HepG2 (cell line): ENCODE measurements around the gene CARD9. TPM values are rescaled to one million over a fixed set of nuclear protein-coding genes. Genes with fewer than 3 reads are reported as not detected.

ENCODE experiments used
- GLI4 ChIP-seq: sonication (generic); formaldehyde crosslinking; IDR thresholded peaks from 2 replicates; pipeline ENCODE4 v1.5.1; 2020; ENCODE audit warnings: missing genetic modification reagents, mild to moderate bottlenecking, moderate library complexity, borderline replicate concordance
- KDM1A ChIP-seq: IDR thresholded peaks from 2 replicates; pipeline ENCODE4 v1.6.1; 2016; ENCODE audit warnings: missing compliant biosample characterization
- MBD4 ChIP-seq: IDR thresholded peaks from 2 replicates; pipeline ENCODE4 v1.6.1; 2012; ENCODE audit warnings: low read length, inconsistent platforms, borderline replicate concordance
- ZNF292 ChIP-seq: sonication (generic); formaldehyde crosslinking; IDR thresholded peaks from 2 replicates; pipeline ENCODE4 v1.8.1; 2022; ENCODE audit warnings: mild to moderate bottlenecking, low read depth, missing genetic modification reagents, borderline replicate concordance
- ZNF562 ChIP-seq: sonication (generic); formaldehyde crosslinking; IDR thresholded peaks from 2 replicates; pipeline ENCODE4 v1.8.0; 2022; ENCODE audit warnings: missing genetic modification reagents, borderline replicate concordance
- ZNF598 ChIP-seq: sonication (generic); formaldehyde crosslinking; IDR thresholded peaks from 2 replicates; pipeline ENCODE4 v1.5.1; 2020; ENCODE audit warnings: mild to moderate bottlenecking, missing genetic modification reagents, borderline replicate concordance
- ZNF749 ChIP-seq: sonication (generic); formaldehyde crosslinking; IDR thresholded peaks from 2 replicates; pipeline ENCODE4 v1.8.0; 2022; ENCODE audit warnings: mild to moderate bottlenecking, missing genetic modification reagents, moderate library complexity, borderline replicate concordance
- ZNF766 ChIP-seq: sonication (generic); formaldehyde crosslinking; IDR thresholded peaks from 2 replicates; pipeline ENCODE4 v1.5.0; 2020; ENCODE audit warnings: missing genetic modification reagents, borderline replicate concordance
- ZNF768 ChIP-seq: sonication (generic); formaldehyde crosslinking; IDR thresholded peaks from 2 replicates; pipeline ENCODE4 v1.4.0; 2020; ENCODE audit warnings: missing genetic modification reagents
- ZNF773 ChIP-seq: sonication (generic); formaldehyde crosslinking; IDR thresholded peaks from 2 replicates; pipeline ENCODE4 v1.4.0; 2020; ENCODE audit warnings: missing genetic modification reagents, borderline replicate concordance
- polyA plus RNA-seq, 8 experiments: library from polyadenylated mRNA; depleted of rRNA in 3 of 8; stranded (reverse) in 7 of 8; unstranded in 1 of 8; fragments of >200 nt; fragmentation: Illumina TruSeq in 4 of 8; extraction: Trizol in 4 of 8; gene quantifications; 2 replicates each; pipeline versions ENCODE4 v1.2.1 to v1.2.3, GENCODE V29; 2011 to 2016; ENCODE audit warnings: low read depth in 4 of 8, missing spikeins in 1 of 8, mixed read lengths in 1 of 8; ENCODE audit not compliant: insufficient read depth in 1 of 8
- total RNA-seq, 5 experiments: library from RNA; depleted of rRNA; stranded (reverse); fragments of >200 nt; fragmentation: Illumina TruSeq; extraction: Trizol; gene quantifications; 2 replicates each; pipeline ENCODE4 v1.2.3, GENCODE V29; 2016; ENCODE audit warnings: low read depth in 1 of 5
- TF ChIP-seq, protein P1 (sequence below): sonication (generic); formaldehyde crosslinking; IDR thresholded peaks from 2 replicates; pipeline ENCODE4 v1.5.1; 2020; ENCODE audit warnings: mild to moderate bottlenecking, missing genetic modification reagents, borderline replicate concordance
- TF ChIP-seq, protein P2 (sequence below): sonication (generic); formaldehyde crosslinking; IDR thresholded peaks from 2 replicates; pipeline ENCODE4 v1.8.0; 2022; ENCODE audit warnings: missing genetic modification reagents, mild to moderate bottlenecking, inconsistent platforms, borderline replicate concordance
- TF ChIP-seq, protein P3 (sequence below): sonication (generic); formaldehyde crosslinking; IDR thresholded peaks from 2 replicates; pipeline ENCODE4 v1.4.0; 2020; ENCODE audit warnings: missing genetic modification reagents
- TF ChIP-seq, protein P4 (sequence below): IDR thresholded peaks from 2 replicates; pipeline ENCODE4 v1.6.1; 2016; ENCODE audit warnings: low read depth, borderline replicate concordance
- TF ChIP-seq, protein P5 (sequence below): IDR thresholded peaks from 2 replicates; pipeline ENCODE4 v1.6.1; 2016; ENCODE audit warnings: mild to moderate bottlenecking

Gene CARD9
- total and polyA plus RNA-seq, 2 of the 13 experiments (the other 11 are each of a cell fraction or from before 2014, with no cell fraction given): 3.3 to 7.4 TPM

DNA sequence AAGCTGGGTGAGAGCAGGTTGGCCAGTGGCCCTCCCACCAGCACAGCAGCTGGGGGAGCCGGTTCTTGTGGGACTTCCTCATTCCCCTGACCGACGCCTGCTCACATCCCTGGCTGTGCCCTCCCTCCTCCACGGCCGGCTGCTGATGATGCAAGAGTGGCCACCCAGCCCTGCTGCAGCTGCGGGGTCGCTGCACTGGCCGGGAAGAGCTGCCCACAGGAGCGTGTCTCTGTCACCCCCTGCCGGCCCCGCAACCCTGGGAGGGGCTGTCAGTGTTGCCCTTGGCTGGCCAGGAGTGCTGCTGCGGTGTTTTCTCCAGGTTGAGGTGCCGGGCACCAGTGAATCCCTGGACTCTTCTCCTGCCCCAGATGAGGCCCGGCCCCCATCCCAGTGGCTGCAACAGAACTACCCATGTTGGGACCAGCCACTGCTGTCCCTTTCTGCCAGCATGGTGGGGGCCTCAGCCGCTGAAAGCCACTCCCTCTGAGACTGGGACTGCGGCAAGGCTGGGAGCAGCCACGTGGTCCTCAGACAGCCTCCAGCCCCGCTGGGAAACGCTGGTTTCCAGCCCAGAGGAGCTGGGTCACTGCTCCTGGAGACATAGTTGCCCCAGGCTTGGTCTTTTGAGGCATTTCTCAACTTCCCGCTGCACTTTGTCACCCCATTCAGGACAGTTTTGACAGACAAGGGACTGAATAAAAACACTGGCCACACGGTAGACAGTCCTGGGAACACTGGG is 739 bp downstream of the CARD9 start (continued):
- TF ChIP-seq, protein P1, sequence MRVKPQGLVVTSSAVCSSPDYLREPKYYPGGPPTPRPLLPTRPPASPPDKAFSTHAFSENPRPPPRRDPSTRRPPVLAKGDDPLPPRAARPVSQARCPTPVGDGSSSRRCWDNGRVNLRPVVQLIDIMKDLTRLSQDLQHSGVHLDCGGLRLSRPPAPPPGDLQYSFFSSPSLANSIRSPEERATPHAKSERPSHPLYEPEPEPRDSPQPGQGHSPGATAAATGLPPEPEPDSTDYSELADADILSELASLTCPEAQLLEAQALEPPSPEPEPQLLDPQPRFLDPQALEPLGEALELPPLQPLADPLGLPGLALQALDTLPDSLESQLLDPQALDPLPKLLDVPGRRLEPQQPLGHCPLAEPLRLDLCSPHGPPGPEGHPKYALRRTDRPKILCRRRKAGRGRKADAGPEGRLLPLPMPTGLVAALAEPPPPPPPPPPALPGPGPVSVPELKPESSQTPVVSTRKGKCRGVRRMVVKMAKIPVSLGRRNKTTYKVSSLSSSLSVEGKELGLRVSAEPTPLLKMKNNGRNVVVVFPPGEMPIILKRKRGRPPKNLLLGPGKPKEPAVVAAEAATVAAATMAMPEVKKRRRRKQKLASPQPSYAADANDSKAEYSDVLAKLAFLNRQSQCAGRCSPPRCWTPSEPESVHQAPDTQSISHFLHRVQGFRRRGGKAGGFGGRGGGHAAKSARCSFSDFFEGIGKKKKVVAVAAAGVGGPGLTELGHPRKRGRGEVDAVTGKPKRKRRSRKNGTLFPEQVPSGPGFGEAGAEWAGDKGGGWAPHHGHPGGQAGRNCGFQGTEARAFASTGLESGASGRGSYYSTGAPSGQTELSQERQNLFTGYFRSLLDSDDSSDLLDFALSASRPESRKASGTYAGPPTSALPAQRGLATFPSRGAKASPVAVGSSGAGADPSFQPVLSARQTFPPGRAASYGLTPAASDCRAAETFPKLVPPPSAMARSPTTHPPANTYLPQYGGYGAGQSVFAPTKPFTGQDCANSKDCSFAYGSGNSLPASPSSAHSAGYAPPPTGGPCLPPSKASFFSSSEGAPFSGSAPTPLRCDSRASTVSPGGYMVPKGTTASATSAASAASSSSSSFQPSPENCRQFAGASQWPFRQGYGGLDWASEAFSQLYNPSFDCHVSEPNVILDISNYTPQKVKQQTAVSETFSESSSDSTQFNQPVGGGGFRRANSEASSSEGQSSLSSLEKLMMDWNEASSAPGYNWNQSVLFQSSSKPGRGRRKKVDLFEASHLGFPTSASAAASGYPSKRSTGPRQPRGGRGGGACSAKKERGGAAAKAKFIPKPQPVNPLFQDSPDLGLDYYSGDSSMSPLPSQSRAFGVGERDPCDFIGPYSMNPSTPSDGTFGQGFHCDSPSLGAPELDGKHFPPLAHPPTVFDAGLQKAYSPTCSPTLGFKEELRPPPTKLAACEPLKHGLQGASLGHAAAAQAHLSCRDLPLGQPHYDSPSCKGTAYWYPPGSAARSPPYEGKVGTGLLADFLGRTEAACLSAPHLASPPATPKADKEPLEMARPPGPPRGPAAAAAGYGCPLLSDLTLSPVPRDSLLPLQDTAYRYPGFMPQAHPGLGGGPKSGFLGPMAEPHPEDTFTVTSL (CRISPR knock-in tag): no peak
- no peak for TF ChIP-seq MBD4
- TF ChIP-seq, protein P2, sequence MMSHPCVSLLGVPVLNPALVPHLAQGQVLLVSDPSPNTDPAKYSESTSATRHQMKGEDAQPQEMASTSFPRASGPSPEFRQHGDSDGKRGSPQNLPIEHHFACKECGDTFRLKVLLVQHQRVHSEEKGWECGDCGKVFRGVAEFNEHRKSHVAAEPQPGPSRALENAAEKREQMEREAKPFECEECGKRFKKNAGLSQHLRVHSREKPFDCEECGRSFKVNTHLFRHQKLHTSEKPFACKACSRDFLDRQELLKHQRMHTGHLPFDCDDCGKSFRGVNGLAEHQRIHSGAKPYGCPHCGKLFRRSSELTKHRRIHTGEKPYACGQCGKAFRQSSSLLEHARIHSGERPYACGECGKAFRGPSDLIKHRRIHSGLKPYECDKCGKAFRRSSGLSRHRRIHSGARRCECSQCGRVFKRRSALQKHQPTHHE (CRISPR knock-in tag): no peak
- TF ChIP-seq ZNF562 (CRISPR knock-in tag): no peak
- TF ChIP-seq ZNF292: no peak
- no peak for TF ChIP-seq GLI4 (CRISPR knock-in tag)
- no peak for TF ChIP-seq KDM1A
- TF ChIP-seq, protein P3, sequence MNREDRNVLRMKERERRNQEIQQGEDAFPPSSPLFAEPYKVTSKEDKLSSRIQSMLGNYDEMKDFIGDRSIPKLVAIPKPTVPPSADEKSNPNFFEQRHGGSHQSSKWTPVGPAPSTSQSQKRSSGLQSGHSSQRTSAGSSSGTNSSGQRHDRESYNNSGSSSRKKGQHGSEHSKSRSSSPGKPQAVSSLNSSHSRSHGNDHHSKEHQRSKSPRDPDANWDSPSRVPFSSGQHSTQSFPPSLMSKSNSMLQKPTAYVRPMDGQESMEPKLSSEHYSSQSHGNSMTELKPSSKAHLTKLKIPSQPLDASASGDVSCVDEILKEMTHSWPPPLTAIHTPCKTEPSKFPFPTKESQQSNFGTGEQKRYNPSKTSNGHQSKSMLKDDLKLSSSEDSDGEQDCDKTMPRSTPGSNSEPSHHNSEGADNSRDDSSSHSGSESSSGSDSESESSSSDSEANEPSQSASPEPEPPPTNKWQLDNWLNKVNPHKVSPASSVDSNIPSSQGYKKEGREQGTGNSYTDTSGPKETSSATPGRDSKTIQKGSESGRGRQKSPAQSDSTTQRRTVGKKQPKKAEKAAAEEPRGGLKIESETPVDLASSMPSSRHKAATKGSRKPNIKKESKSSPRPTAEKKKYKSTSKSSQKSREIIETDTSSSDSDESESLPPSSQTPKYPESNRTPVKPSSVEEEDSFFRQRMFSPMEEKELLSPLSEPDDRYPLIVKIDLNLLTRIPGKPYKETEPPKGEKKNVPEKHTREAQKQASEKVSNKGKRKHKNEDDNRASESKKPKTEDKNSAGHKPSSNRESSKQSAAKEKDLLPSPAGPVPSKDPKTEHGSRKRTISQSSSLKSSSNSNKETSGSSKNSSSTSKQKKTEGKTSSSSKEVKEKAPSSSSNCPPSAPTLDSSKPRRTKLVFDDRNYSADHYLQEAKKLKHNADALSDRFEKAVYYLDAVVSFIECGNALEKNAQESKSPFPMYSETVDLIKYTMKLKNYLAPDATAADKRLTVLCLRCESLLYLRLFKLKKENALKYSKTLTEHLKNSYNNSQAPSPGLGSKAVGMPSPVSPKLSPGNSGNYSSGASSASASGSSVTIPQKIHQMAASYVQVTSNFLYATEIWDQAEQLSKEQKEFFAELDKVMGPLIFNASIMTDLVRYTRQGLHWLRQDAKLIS: no peak
- peak; percentile 37; the same call in 1 of the 2 replicates for TF ChIP-seq ZNF768 (CRISPR knock-in tag)
- TF ChIP-seq ZNF749: no peak
- peak; percentile 16; the same call in 1 of the 2 replicates for TF ChIP-seq ZNF598 (CRISPR knock-in tag)
- TF ChIP-seq, protein P4, sequence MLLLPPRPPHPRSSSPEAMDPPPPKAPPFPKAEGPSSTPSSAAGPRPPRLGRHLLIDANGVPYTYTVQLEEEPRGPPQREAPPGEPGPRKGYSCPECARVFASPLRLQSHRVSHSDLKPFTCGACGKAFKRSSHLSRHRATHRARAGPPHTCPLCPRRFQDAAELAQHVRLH (CRISPR knock-in tag): peak; percentile 54; the same call in 1 of the 2 replicates
- TF ChIP-seq ZNF766: no peak
- TF ChIP-seq, protein P5, sequence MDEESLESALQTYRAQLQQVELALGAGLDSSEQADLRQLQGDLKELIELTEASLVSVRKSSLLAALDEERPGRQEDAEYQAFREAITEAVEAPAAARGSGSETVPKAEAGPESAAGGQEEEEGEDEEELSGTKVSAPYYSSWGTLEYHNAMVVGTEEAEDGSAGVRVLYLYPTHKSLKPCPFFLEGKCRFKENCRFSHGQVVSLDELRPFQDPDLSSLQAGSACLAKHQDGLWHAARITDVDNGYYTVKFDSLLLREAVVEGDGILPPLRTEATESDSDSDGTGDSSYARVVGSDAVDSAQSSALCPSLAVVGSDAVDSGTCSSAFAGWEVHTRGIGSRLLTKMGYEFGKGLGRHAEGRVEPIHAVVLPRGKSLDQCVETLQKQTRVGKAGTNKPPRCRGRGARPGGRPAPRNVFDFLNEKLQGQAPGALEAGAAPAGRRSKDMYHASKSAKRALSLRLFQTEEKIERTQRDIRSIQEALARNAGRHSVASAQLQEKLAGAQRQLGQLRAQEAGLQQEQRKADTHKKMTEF (CRISPR knock-in tag): no peak
- no peak for TF ChIP-seq ZNF773 (CRISPR knock-in tag)
